Natural killer cell treated with Interleukin-12 subunit alpha and Interleukin-12 subunit beta and Interleukin-15 and Interleukin-18, amount 100 ng/mL, for 72 hours (primary cell): ENCODE data around the gene YWHAQ. TPM values are rescaled to one million over a fixed set of nuclear protein-coding genes. Genes with fewer than 3 reads are reported as not detected.

ENCODE experiments used
- ATAC-seq, 2 donors: fragments of 150-1000 bp; cut with Tn5 transposase in 1 of 2; sonication (Bioruptor Pico), chemical (Tn5 transposase) in 1 of 2; 2 replicates each; pipeline ENCODE4 v1.10.0; 2021
- DNase-seq: peaks from one replicate; pipeline ENCODE4 v3.0.0; 2022; ENCODE audit warnings: low spot score
- H3K27ac Mint-ChIP-seq, 2 donors: 1 replicate in 1 of 2; 2 replicates in 1 of 2; pipeline ENCODE4 v1.8.0; 2022; ENCODE audit warnings: mixed read lengths in 2 of 2, mild to moderate bottlenecking in 1 of 2, moderate library complexity in 1 of 2
- H3K27me3 Mint-ChIP-seq, 2 donors: 1 replicate in 1 of 2; 2 replicates in 1 of 2; pipeline ENCODE4 v1.8.0; 2022; ENCODE audit warnings: mixed read lengths in 2 of 2
- H3K36me3 Mint-ChIP-seq: one replicate; pipeline ENCODE4 v1.8.0; 2022; ENCODE audit warnings: mixed read lengths
- H3K4me1 Mint-ChIP-seq, 2 donors: 1 replicate in 1 of 2; 2 replicates in 1 of 2; pipeline ENCODE4 v1.8.0; 2022; ENCODE audit warnings: low read depth in 2 of 2, mixed read lengths in 2 of 2, mild to moderate bottlenecking in 1 of 2
- H3K4me3 Mint-ChIP-seq: one replicate; pipeline ENCODE4 v1.8.0; 2022; ENCODE audit warnings: mixed read lengths
- H3K9me3 Mint-ChIP-seq: 2 replicates; pipeline ENCODE4 v1.8.0; 2022; ENCODE audit warnings: mixed read lengths
- total RNA-seq, 2 donors: library from RNA; stranded (reverse); gene quantifications; one replicate each; pipeline ENCODE4 v1.2.3, GENCODE V29; 2022

YWHAQ gene
- total RNA-seq, 2 donors from 2014 or later = 221 to 318 TPM

- peak overlapping the region; percentile 6 to 69 for H3K27ac Mint-ChIP-seq
- no peaks in the 10 kb centered on the region for H3K9me3 Mint-ChIP-seq
- H3K36me3 Mint-ChIP-seq = no peaks in the 10 kb centered on the region
Measured at GRCh38 chr2:9536504-9536903, 94.3 kb downstream of the YWHAQ start.

GRCh38 chr2:9535177-9535576 lies 95.6 kb downstream of the YWHAQ start:
- no peak for ATAC-seq
- peaks cover 30 to 31% of the 10 kb centered on the region in 2 donors for H3K4me1 Mint-ChIP-seq
- peak overlapping the region; percentile 12 to 14 for H3K27ac Mint-ChIP-seq
- no peaks in the 10 kb centered on the region for H3K36me3 Mint-ChIP-seq
- no peaks in the 10 kb centered on the region for H3K27me3 Mint-ChIP-seq
- no peak overlapping the region for H3K4me3 Mint-ChIP-seq
- H3K9me3 Mint-ChIP-seq = no peaks in the 10 kb centered on the region
- DNase-seq = no peak

More at GRCh38 chr2:9536504-9536903, 94.3 kb downstream of the YWHAQ start:
- Mint-ChIP-seq H3K4me3 (no peak overlapping the region), H3K27me3 (no peaks in the 10 kb centered on the region), H3K4me1 (peaks cover 34 to 35% of the 10 kb centered on the region in 2 donors)
- DNase-seq = no peak
- no peak for ATAC-seq

Other genes starting within 250 kb of the YWHAQ start
- 100 to 1,000 TPM; 132 to 167 TPM for gene ITGB1BP1, start 207.5 kb downstream of the YWHAQ start, total RNA-seq
- 10 to 100 TPM; 46.6 to 58.4 TPM for gene CPSF3, start 207.3 kb downstream of the YWHAQ start, total RNA-seq
- gene IAH1, start 156.4 kb downstream of the YWHAQ start, total RNA-seq = 10 to 100 TPM; 46.1 to 47.2 TPM
- 10 to 100 TPM; 62.1 to 85.1 TPM for gene ADAM17, start 75.2 kb downstream of the YWHAQ start, total RNA-seq
- gene TAF1B, start 212.5 kb upstream of the YWHAQ start, total RNA-seq = 10 to 100 TPM; 34.4 to 42.3 TPM